ENCODE measurements around the gene LOC128125822.
"Not testable (repeated sequence)": the region's sequence is repeated elsewhere in the genome, so short reads cannot be mapped to it uniquely, and the experiment has no call there.

LOC128125822 gene

DNA sequence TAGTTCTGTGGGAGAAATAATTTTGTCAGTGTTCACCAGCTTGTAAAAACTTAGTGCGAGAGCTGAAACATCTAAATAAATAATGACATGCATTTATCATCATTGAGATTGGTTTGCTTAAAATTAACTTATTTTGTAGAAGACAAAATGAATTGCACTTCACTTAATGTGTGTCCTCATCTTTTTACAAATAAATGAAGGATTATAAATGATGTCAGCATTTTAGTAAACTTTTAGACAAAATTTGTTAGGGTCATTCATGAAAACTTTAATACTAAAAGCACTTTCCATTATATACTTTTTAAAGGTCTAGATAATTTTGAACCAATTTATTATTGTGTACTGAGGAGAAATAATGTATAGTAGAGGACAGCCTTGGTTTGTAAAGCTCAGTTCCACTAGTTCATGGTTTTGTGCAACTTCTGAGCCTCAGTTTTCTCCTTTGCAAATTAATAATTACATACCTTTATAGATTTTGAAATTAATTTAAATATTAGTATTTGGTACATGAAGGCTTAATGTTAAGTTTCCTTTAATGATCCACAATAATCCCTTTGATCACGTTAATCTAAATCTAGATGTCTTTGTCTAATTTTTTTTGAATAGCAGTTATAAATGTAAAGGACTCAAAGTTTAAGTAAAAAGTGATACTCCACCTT lies 9.2 kb downstream of the LOC128125822 start:
- no peak for DNase-seq (ENCODE audit: low read depth in 1 of 2, low spot score in 1 of 2)

DNA sequence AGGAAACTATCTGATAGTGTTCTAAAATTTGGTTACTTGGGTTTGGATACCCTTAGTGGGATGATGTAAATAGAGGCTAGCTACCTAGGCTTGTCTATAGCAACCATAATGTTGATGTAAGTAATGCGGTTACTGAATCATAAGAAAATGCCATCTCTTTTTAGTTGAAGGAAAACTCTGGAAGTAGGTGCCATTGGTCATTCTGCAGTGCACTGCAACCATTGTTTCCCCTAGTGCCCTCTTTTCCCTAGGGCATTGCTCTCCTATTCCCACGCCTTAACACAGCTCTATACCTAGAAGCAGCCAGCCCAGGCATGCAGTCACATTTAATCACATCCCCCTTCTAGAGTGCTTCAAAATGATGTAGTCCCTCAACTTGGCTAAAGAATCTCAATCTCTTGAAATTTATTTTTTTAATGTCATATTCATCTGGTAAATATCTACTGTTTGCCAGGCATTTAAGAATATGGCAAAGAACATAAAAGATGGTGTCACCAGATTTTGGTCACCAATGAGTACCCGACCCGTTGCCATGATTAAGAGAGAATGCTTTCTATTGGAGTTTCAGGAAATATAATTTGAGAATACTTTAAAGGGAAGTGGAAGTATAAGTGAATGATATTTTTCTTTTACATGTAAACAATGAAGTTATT lies 10.4 kb downstream of the LOC128125822 start:
- DNase-seq (ENCODE audit: low read depth in 1 of 2, low spot score in 1 of 2) = no peak

DNA sequence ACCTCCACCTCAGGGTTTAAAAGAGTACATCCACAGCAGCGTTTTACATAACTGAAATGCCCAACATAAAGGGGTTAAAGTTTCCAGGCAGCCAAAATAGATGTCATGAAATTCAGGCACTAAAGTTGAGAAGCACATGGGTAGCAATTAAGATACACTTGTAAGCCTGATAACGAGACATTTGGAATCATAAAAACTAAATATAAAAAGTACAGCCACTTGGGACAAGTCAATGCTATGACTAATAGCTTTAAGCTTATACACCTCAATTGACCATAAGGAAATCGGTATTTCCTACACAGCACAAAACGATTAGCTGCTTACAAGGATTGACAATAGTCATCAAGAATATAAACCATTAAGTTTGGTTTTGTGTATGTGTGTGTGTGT lies 11.8 kb downstream of the LOC128125822 start:
- DNase-seq (ENCODE audit: low read depth in 1 of 2, low spot score in 1 of 2) = no peak

DNA sequence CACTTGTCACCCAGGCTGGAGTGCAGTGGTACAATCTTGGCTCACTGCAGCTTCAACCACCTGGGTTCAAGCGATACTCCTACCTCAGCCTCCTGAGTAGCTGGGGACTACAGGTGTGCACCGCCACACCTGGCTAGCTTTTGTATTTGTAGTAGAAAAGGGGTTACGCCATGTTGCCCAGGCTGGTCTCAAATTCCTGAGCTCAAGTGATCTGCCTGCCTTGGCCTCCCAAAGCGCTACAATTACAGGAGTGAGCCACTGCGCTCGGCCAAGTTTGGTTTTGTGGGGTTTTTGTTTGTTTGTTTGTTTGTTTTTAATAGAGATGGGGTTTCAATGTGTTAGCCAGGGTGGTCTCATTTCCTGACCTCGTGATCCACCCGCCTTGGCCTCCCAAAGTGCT lies 12.3 kb downstream of the LOC128125822 start:
- no peak for DNase-seq (ENCODE audit: low read depth in 1 of 2, low spot score in 1 of 2)

DNA sequence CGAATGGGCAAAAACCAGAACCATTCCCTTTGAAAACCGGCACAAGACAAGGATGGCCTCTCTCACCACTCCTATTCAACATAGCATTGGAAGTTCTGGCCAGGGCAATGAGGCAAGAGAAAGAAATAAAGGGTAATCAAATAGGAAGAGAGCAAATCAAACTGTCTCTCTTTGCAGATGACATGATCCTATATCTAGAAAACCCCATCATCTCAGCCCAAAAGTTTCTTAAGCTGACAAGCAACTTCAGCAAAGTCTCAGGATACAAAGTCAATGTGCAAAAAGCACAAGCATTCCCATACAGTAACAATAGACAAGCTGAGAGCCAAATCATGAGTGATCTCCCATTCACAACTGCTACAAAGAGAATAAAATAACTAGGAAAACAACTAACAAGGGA lies 13.4 kb downstream of the LOC128125822 start:
- DNase-seq (ENCODE audit: low read depth in 1 of 2, low spot score in 1 of 2) = not testable (repeated sequence)

DNA sequence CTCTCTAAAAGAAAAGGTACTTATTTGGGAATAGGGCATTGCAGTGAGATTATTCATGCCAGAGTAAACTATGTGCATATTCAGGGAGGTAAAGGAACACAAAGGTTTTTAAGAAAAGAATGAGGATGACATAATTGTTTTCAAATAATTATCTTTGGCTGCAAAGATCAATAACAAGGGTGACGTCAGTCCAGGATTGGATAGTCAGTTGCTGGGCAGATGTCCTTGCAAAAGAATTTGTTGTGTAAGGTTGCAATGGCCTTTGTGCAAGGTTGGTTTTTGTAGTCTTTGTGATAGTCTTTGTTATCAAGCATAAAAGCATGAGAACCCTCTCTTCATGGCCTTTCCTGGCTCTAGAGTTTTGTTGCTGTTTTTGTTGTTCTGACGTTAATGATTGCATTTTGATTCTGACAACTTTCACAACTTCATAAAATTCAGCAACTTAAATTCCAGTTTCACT lies 17.7 kb downstream of the LOC128125822 start:
- DNase-seq (ENCODE audit: low read depth in 1 of 2, low spot score in 1 of 2) = no peak

DNA sequence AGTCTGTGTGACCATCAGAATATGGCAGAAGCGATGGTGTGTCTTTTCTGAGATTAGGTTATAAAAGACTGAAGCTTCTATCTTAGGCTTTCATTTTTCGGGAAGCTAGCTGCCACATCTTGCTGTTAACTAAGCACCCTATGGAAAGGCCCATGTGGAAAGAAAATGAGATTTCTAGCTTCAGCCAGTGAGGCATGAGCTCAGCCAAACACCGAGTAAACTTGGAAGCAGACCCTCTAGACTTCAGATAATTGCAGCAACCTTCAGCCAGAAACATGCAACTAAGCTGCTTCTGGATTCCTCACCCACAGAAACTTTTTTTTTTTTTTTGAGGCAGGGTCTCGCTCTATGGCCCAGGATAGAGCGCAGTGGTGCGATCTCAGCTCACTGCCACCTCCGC lies 20.6 kb downstream of the LOC128125822 start:
- DNase-seq (ENCODE audit: low read depth in 1 of 2, low spot score in 1 of 2) = no peak

DNA sequence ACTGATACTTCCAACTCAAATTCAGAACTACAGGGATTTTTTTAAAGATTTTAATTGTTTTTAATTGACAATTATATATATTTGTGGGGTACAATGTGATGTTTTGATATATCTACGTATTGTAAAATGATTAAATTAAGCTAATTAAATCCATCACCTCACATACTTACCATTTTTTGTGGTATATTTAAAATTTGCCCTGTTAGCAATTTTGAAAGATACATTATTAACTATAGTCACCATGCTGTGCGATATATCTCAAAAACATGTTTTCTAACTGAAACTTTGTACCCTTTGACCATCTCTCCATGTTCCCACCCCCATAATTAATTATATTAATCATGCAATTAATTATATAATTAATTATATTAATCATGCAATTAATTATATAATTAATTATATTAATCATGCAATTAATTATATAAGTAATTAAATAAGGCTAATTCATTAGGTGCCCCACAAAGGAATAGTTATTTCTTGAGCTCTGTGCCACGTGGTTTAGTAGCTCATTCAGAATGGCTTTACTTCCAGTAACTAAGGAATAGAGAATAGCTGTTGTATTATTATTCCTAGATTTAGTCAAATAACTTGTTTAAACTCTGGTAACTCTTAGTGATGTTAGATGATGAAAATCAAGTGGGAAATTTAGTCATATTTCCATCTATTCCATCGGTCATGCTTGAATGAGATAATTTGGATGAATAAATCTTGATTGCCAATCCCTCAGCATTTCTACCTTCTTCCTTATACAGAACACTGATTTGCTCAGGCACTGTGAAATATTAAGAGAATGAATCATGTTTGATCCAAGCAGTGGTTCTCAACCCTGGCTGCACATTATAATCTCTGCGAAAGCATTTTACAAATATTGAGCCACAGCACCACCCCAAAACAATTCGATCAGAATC lies 25.1 kb downstream of the LOC128125822 start:
- DNase-seq (ENCODE audit: low read depth in 1 of 2, low spot score in 1 of 2) = no peak

DNA sequence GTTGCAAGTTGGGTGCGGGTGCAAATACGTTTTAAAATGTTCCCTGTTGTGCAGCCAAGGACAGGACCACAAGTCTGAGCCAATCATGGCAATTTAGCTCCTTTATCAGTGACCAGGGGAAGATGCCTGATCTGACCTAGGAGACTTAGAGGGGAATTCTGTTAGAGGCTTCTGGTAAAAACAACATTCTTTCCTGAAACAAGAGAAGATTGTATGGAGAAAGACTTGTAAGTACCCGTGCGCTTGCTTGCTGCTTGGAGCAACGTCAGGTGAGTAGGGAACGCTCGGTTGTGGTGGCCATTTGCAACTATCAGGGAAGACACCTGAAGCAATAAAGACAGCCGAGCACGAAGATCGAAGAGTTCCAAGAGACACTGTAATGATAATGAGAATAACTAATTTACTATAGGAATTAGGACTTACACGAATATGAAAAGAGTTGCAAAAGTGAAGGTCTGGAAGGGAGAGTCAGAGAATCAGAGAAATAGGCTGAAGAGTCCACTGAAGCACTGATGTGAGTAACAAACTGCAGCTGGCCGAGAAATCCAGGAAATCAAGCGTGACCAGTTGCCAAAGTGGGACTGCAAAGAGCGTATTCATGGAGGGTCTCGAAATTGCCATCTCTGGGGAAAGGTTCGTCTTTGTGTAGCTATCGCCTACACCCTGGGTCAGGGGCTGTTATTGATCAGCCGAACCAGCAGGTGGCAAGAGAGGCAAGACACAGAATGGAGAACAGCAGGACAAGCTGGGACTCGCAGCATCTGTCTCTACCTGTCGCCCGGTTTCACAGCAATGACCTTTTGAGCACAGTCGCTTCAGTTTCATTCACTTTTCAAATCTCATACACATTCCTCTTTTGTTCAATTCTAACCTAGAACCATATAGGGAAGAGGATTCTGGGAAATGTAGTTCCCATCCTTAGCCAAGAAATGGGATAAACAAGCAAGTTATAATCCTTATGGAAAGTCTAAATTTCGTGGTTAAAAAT lies 26.1 kb downstream of the LOC128125822 start:
- DNase-seq (ENCODE audit: low read depth in 1 of 2, low spot score in 1 of 2) = peak; percentile 41 to 51

DNA sequence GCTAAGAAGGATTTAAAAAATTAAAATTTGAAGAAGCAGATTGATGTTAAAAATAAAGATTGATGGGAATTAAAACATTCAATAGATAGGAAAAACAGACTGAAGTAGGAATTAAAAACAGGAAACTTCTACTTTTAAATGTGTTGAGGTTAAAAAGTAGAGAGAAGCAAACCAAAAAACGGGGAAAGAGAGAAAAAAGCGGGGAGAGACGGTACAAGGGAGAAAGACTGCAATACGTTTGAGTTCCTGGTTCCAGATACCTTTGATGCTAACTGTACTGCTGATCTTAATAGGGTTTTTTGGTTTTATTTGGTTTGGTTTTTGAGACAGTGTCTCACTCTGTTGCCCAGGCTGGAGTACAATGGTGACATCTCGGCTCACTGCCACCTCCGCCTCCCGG lies 27.0 kb downstream of the LOC128125822 start:
- DNase-seq (ENCODE audit: low read depth in 1 of 2, low spot score in 1 of 2) = no peak

DNA sequence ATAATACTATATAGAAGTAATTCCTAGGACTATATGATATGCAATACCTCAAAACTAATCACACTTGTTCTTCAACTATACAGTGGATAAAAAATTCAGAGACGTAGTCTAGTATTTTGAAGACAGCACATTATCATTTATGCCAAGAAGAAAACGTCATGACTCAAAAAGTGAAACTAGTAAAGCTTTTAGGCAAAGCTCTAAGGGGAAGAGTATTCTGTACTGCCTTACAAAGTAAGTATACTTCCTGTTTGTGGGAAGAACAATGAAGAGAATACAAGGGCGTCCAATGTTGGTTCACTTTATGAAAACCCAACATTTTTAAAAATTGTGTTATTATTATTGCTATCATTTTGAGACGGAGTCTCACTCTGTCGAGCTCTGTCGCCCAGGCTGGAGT lies 27.9 kb downstream of the LOC128125822 start:
- DNase-seq (ENCODE audit: low read depth in 1 of 2, low spot score in 1 of 2) = no peak

DNA sequence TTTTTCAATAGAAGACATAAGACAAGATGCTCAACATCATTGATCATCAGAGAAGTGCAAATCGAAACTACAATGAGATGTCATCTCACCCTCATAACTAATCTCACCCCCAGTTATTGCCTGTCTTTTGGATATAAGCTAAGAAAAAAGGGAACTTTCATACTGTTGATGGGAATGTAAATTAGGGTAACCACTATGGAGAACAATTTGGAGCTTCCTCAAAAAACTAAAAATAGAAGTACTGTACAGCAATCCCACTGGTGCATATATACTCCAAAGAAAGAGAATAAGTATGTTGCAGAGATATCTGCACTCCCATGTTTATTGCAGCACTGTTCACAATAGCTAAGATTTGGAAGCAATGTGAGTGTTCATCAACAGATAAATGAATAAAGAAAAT lies 37.0 kb downstream of the LOC128125822 start:
- no peak for DNase-seq (ENCODE audit: low read depth in 1 of 2, low spot score in 1 of 2)

DNA sequence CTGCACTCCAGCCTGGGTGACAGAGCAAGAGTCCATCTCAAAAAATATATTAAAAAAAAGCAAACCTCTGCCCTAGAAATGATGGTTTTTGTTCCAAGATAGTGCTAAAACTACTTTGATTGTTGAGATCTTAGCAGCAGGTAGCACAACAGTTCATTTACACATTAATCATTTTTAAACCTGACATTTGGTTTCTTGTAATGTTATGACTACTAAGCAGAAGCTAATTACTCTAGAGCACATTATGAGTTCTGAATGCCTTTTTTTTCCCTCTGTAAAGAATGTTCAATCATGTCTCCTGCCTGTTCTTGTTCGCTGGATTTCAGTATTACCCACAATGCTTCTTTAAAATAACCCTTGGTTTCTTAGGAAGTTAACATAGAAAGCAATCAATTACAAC lies 38.7 kb downstream of the LOC128125822 start:
- no peak for DNase-seq (ENCODE audit: low read depth in 1 of 2, low spot score in 1 of 2)

DNA sequence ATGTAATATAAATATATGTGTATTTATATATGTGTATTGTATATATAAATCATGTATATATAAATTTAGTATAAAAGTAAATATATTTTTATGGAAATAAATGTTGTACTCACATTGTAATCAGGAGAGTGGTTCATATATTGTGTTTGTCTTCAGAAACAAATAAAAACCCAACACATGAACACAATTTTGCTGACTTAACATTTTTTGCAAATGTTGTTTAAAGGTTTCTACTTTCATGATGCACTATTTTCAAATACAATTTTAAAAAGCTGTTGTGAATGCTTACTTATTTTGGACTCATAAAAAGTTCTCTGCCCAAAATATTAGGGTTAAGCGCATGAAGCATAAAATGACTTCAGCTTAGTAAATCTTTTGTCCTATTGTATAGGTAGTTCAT lies 39.3 kb downstream of the LOC128125822 start:
- DNase-seq (ENCODE audit: low read depth in 1 of 2, low spot score in 1 of 2) = no peak

DNA sequence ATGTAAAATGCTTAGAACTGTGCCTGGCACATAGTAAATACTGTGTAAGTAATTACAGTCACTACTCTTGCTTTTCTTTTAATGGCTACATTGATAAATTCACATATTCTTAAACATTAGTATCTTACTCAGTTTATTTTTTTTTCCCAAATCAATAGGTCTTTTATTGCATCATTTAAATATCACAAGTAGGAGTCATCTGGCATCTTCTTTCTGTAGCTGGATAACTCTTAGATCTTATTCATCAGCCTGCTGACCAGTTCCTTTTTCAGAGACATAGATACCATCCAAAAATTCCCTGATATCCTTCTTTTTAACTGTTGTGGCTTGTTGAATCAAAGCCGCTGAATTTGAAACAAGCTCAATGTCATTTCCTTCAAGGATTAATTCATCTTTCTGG lies 43.3 kb downstream of the LOC128125822 start:
- no peak for DNase-seq (ENCODE audit: low read depth in 1 of 2, low spot score in 1 of 2)
